ENCODE data around the gene SETBP1. TPM values are rescaled to one million over a fixed set of nuclear protein-coding genes. Genes with fewer than 3 reads are reported as not detected.

The SETBP1 gene
- total and polyA plus RNA-seq, 9 of the 15 experiments (the other 6 are each of a cell fraction or from before 2014, with no cell fraction given) = under 0.01 to 0.13 (median 0.04) TPM

GRCh38 chr18:44998360-44998759 lies 317.7 kb downstream of the SETBP1 start (continued):
- TF ChIP-seq CXXC5 (CRISPR knock-in tag; IDR thresholded peaks at IDR 0.05) = no peak
- no peak for TF ChIP-seq TRIM24 (IDR thresholded peaks at IDR 0.05)
- TF ChIP-seq ZNF274 (IDR thresholded peaks at IDR 0.05; ENCODE audit: borderline replicate concordance, low read depth, low read length) = no peak
- no peak for TF ChIP-seq MTA3 (IDR thresholded peaks at IDR 0.05; ENCODE audit: borderline replicate concordance)
- TF ChIP-seq PYGO2 (tag; IDR thresholded peaks at IDR 0.05) = no peak
- no peak for TF ChIP-seq CBFA2T3 (IDR thresholded peaks at IDR 0.05)
- TF ChIP-seq NRF1 (conservative IDR thresholded peaks at IDR 0.05 in 1 of 2, IDR thresholded peaks at IDR 0.05 in 1 of 2) = no peak
- no peak for TF ChIP-seq JUNB (CRISPR knock-in tag; conservative IDR thresholded peaks at IDR 0.05)
- no peak for TF ChIP-seq GTF3C2 (IDR thresholded peaks at IDR 0.05; ENCODE audit: borderline replicate concordance, extremely low read depth, insufficient read length)
- TF ChIP-seq IRF9 (tag; IDR thresholded peaks at IDR 0.05) = no peak
- no peak for TF ChIP-seq ATF2 (CRISPR knock-in tag; IDR thresholded peaks at IDR 0.05)
- no peak for TF ChIP-seq DPF2 (IDR thresholded peaks at IDR 0.05)
